HepG2 (cell line): ENCODE measurements around the gene CBLN3. TPM values are rescaled to one million over a fixed set of nuclear protein-coding genes. Genes with fewer than 3 reads are reported as not detected.

Experiments used
- ATAC-seq: fragments of 200-7000 bp; cut with Tn5 transposase; 3 replicates; pipeline ENCODE4 v1.9.1; 2020; ENCODE audit warnings: mild to moderate bottlenecking, moderate library complexity
- BruUV-seq: library from RNA; stranded (reverse); fragments of 400-500 nt; replicated peaks from 2 replicates; lab custom pipeline; 2021; lab: Mats Ljungman, UMichigan
- CTCF ChIA-PET: fragments of 300-600 bp; formaldehyde crosslinking; extraction: SDS; loops from one replicate; lab custom pipeline; 2021; ENCODE audit warnings: low total read pairs, inconsistent platforms, low intra/inter-chr PET ratio; lab: Yijun Ruan, JAX
- POLR2A ChIA-PET: fragments of 350-600 bp; sonication (Branson Sonifier 250); formaldehyde crosslinking; loops from one replicate; lab custom pipeline; 2020; ENCODE audit warnings: antibody characterized with exemption, inconsistent platforms; lab: Yijun Ruan, JAX
- DNase-seq: peaks from one replicate; pipeline ENCODE4 v3.0.0-alpha.2; 2015; ENCODE audit warnings: low spot score
- FAIRE-seq: peaks from 3 replicates; lab custom pipeline; 2011; peaks lifted over from hg19 to GRCh38; lab: Jason Lieb, UNC
- H2AFZ ChIP-seq: one replicate; pipeline ENCODE4 v1.6.1; 2011; ENCODE audit warnings: low read length, inconsistent platforms
- H3K27ac ChIP-seq: fragments of 300-600 bp; 3 replicates; pipeline ENCODE4 v1.8.0; 2011; ENCODE audit warnings: mixed run types, mild to moderate bottlenecking, mixed read lengths, low read length, inconsistent platforms; ENCODE audit not compliant: insufficient read depth; ENCODE audit errors: extremely low read length
- H3K27me3 ChIP-seq, 2 experiments: fragments of 200-600 bp in 1 of 2; 2 replicates in 1 of 2; 3 replicates in 1 of 2; pipeline versions ENCODE4 v1.6.0 to v1.8.0; 2011; ENCODE audit warnings: low read length in 2 of 2, mild to moderate bottlenecking in 2 of 2, moderate library complexity in 2 of 2, inconsistent platforms in 1 of 2; ENCODE audit not compliant: insufficient read depth in 2 of 2, control insufficient read depth in 1 of 2
- H3K36me3 ChIP-seq, 2 experiments: fragments of 200-600 bp in 1 of 2; replicated peaks in 1 of 2; 2 replicates in 1 of 2; 3 replicates in 1 of 2; pipeline versions ENCODE4 v1.5.1 to v1.8.0; 2011; ENCODE audit warnings: low read length in 2 of 2, inconsistent platforms in 1 of 2; ENCODE audit not compliant: insufficient read depth in 2 of 2, control insufficient read depth in 1 of 2
- H3K4me1 ChIP-seq: 2 replicates; pipeline ENCODE4 v1.5.1; 2012; ENCODE audit warnings: low read length, inconsistent platforms; ENCODE audit not compliant: insufficient read depth
- H3K4me2 ChIP-seq: 2 replicates; pipeline ENCODE4 v1.6.0; 2011; ENCODE audit warnings: low read depth, low read length, inconsistent platforms
- H3K4me3 ChIP-seq, 3 experiments: fragments of 200-600 bp in 1 of 3; sonication (generic), shearing (Covaris generic) in 1 of 3; replicated peaks in 1 of 3; 2 replicates each; pipeline ENCODE4 v1.5.1; 2011 to 2016; ENCODE audit warnings: low read length in 3 of 3, inconsistent platforms in 2 of 3, low read depth in 2 of 3, mild to moderate bottlenecking in 2 of 3, control low read depth in 1 of 3, mixed read lengths in 1 of 3; ENCODE audit not compliant: insufficient read depth in 1 of 3
- H3K79me2 ChIP-seq: one replicate; pipeline ENCODE4 v1.6.1; 2011; ENCODE audit warnings: low read length, inconsistent platforms; ENCODE audit not compliant: insufficient read depth
- H3K9ac ChIP-seq: 2 replicates; pipeline ENCODE4 v1.6.0; 2011; ENCODE audit warnings: mild to moderate bottlenecking, low read depth, low read length, inconsistent platforms; ENCODE audit not compliant: insufficient read depth
- H3K9me3 ChIP-seq: 2 replicates; pipeline ENCODE4 v1.5.1; 2012; ENCODE audit warnings: mild to moderate bottlenecking, low read length
- H4K20me1 ChIP-seq: 2 replicates; pipeline ENCODE4 v1.6.0; 2011; ENCODE audit warnings: inconsistent platforms, mild to moderate bottlenecking, low read length, moderate library complexity; ENCODE audit not compliant: insufficient read depth
- BCL6 ChIP-seq: IDR thresholded peaks from 2 replicates; pipeline ENCODE4 v1.6.1; 2016; ENCODE audit warnings: missing genetic modification reagents, missing compliant biosample characterization
- E2F5 ChIP-seq: sonication (generic); formaldehyde crosslinking; conservative IDR thresholded peaks from 2 replicates; pipeline ENCODE4 v1.4.0; 2020; ENCODE audit warnings: missing genetic modification reagents
- HNRNPUL1 ChIP-seq: fragments of 200-400 bp; formaldehyde crosslinking; IDR thresholded peaks from 2 replicates; pipeline ENCODE4 v1.6.1; 2017; ENCODE audit warnings: low read depth, mild to moderate bottlenecking, low read length, moderate library complexity
- POGK ChIP-seq: sonication (generic); formaldehyde crosslinking; conservative IDR thresholded peaks from 2 replicates; pipeline ENCODE4 v1.8.0; 2022; ENCODE audit warnings: mild to moderate bottlenecking, moderate library complexity, missing genetic modification reagents
- RFX5 ChIP-seq: IDR thresholded peaks from 2 replicates; pipeline ENCODE4 v1.6.1; 2011; ENCODE audit warnings: low read depth, low read length, improper control_type of control experiment
- ZC3H13 ChIP-seq: sonication (generic); formaldehyde crosslinking; IDR thresholded peaks from 2 replicates; pipeline ENCODE4 v1.8.1; 2023; ENCODE audit warnings: mild to moderate bottlenecking, missing genetic modification reagents, moderate library complexity
- ZNF674 ChIP-seq: sonication (generic); formaldehyde crosslinking; IDR thresholded peaks from 2 replicates; pipeline ENCODE4 v1.5.0; 2020; ENCODE audit warnings: low read depth, mild to moderate bottlenecking, missing genetic modification reagents
- ZNF746 ChIP-seq: sonication (generic); formaldehyde crosslinking; IDR thresholded peaks from 2 replicates; pipeline ENCODE4 v1.8.0; 2022; ENCODE audit warnings: mild to moderate bottlenecking, missing genetic modification reagents
- WGBS: methylation state at CpG from one replicate; pipeline ENCODE4 v1.1.6; 2017; ENCODE audit warnings: low lambda C conversion rate; 5-methylcytosine and 5-hydroxymethylcytosine counted together
- in situ Hi-C: cut with HindIII; loops from 2 replicates; pipeline ENCODE4 v1.10.0; 2017; ENCODE audit warnings: low pct_unique_long_range_greater_than_20kb; ENCODE audit not compliant: extremely low pct_ligation_motif_present
- intact Hi-C: fragments of 100-400 bp; cut with micrococcal nuclease; formaldehyde crosslinking; loops from one replicate; pipeline ENCODE4 v1.10.0; 2022; ENCODE audit not compliant: unreplicated experiment
- polyA plus RNA-seq, 8 experiments: library from polyadenylated mRNA; depleted of rRNA in 3 of 8; stranded (reverse) in 7 of 8; unstranded in 1 of 8; fragments of >200 nt; fragmentation: Illumina TruSeq in 4 of 8; extraction: Trizol in 4 of 8; gene quantifications; 2 replicates each; pipeline versions ENCODE4 v1.2.1 to v1.2.3, GENCODE V29; 2011 to 2016; ENCODE audit warnings: low read depth in 4 of 8, missing spikeins in 1 of 8, mixed read lengths in 1 of 8; ENCODE audit not compliant: insufficient read depth in 1 of 8
- total RNA-seq, 5 experiments: library from RNA; depleted of rRNA; stranded (reverse); fragments of >200 nt; fragmentation: Illumina TruSeq; extraction: Trizol; gene quantifications; 2 replicates each; pipeline ENCODE4 v1.2.3, GENCODE V29; 2016; ENCODE audit warnings: low read depth in 1 of 5

The CBLN3 gene
- total and polyA plus RNA-seq, 2 of the 13 experiments (the other 11 are each of a cell fraction or from before 2014, with no cell fraction given), result 0.66 to 0.98 TPM

- no peaks in the 10 kb centered on the region for H3K9me3 ChIP-seq
- H2AFZ ChIP-seq, result no peak overlapping the region
- H3K79me2 ChIP-seq, result no peaks in the 10 kb centered on the region
- POLR2A ChIA-PET, result interaction anchor here (2.0 kb wide), 1 partner anchor 42 kb away, joined by 7 read pairs; no protein-coding TSS in a partner anchor
- H3K9ac ChIP-seq, result no peak overlapping the region
- ATAC-seq (no peak), FAIRE-seq (no peak), DNase-seq (no peak)
- H4K20me1 ChIP-seq, result no peaks in the 10 kb centered on the region
- BruUV-seq, result no TSS peak
- CTCF ChIA-PET, result no interaction called here
- peaks cover 5 to 33% of the 10 kb centered on the region in 2 experiments; a peak in 4 of 5 replicates for H3K27me3 ChIP-seq
- no peak overlapping the region for H3K4me3 ChIP-seq
- TF ChIP-seq HNRNPUL1 (no peak), E2F5 (CRISPR knock-in tag) (no peak), ZNF674 (CRISPR knock-in tag) (peak; percentile 25; the same call in 1 of the 2 replicates), ZNF746 (CRISPR knock-in tag) (no peak), BCL6 (CRISPR knock-in tag) (no peak), RFX5 (no peak), ZC3H13 (CRISPR knock-in tag) (no peak), POGK (CRISPR knock-in tag) (no peak)
- H3K36me3 ChIP-seq, result no peaks in the 10 kb centered on the region
- no peak overlapping the region for H3K27ac ChIP-seq
- in situ Hi-C loops, result no loop called here
- intact Hi-C loops, result no loop called here
- H3K4me2 ChIP-seq, result no peak overlapping the region
- 14% methylated on average over 4 of the region's 4 CpGs for WGBS
- H3K4me1 ChIP-seq, result peaks cover 19% of the 10 kb centered on the region
Measured at GRCh38 chr14:24385524-24385923, 43.9 kb downstream of the CBLN3 start.
